Kidney (tissue), 14 donors: Measurements from ENCODE around the gene WDR48. TPM values are rescaled to one million over a fixed set of nuclear protein-coding genes. Genes with fewer than 3 reads are reported as not detected.

Experiments used
- DNase-seq, 5 donors: peaks; one replicate each; pipeline ENCODE4 v3.0.0-alpha.2; 2013 to 2020
- FAIRE-seq: peaks from 2 replicates; lab custom pipeline; 2012; peaks lifted over from hg19 to GRCh38; lab: Jason Lieb, UNC
- H3K27ac ChIP-seq, 2 donors: one replicate each; pipeline ENCODE4 v1.7.0; 2013; ENCODE audit warnings: low read depth in 2 of 2, low read length in 2 of 2, inconsistent platforms in 1 of 2
- H3K27me3 ChIP-seq: one replicate; pipeline ENCODE4 v1.7.1; 2013; ENCODE audit warnings: low read length, inconsistent platforms; ENCODE audit not compliant: control insufficient read depth, insufficient read depth
- H3K36me3 ChIP-seq, 3 donors: one replicate each; pipeline versions ENCODE4 v1.7.0 to v1.7.1; 2013; ENCODE audit warnings: low read length in 3 of 3, control low read depth in 1 of 3, inconsistent platforms in 1 of 3; ENCODE audit not compliant: insufficient read depth in 3 of 3, control insufficient read depth in 2 of 3
- H3K4me1 ChIP-seq, 3 donors: one replicate each; pipeline versions ENCODE4 v1.7.0 to v1.7.1; 2013; ENCODE audit warnings: low read length in 3 of 3, inconsistent platforms in 1 of 3, low read depth in 1 of 3; ENCODE audit not compliant: control insufficient read depth in 2 of 3, insufficient read depth in 2 of 3
- H3K4me3 ChIP-seq, 3 donors: one replicate each; pipeline versions ENCODE4 v1.7.0 to v1.8.1; 2013; ENCODE audit warnings: low read length in 3 of 3, control low read depth in 1 of 3, inconsistent platforms in 1 of 3
- H3K9ac ChIP-seq, 3 donors: one replicate each; pipeline versions ENCODE4 v1.7.0 to v1.7.1; 2013; ENCODE audit warnings: low read length in 3 of 3, control low read depth in 1 of 3, inconsistent platforms in 1 of 3
- H3K9me3 ChIP-seq, 3 donors: one replicate each; pipeline versions ENCODE4 v1.7.0 to v1.7.1; 2013; ENCODE audit warnings: low read length in 3 of 3, control low read depth in 1 of 3, inconsistent platforms in 1 of 3; ENCODE audit not compliant: control insufficient read depth in 2 of 3, insufficient read depth in 1 of 3
- intact Hi-C: fragments of 100-400 bp; cut with DNase I; formaldehyde crosslinking; loops from one replicate; pipeline ENCODE4 v1.11.1; 2022
- polyA plus RNA-seq: library from polyadenylated mRNA; stranded (reverse); fragments of 350-450 nt; fragmentation: Illumina TruSeq; extraction: RNeasy Lipid Tissue Mini Kit (QIAGEN cat#74804); gene quantifications from one replicate; pipeline ENCODE4 v1.2.3, GENCODE V29; 2014; ENCODE audit warnings: low read depth, low replicate concordance; ENCODE audit not compliant: insufficient read depth
- total RNA-seq: library from RNA; stranded (reverse); fragmentation: NEBNext Ultra II Directional; extraction: Animal tissue kit (Norgen Biotek cat#: 25700); gene quantifications from one replicate; pipeline ENCODE4 v1.2.1, GENCODE V29; 2021
- TF ChIP-seq, protein P1 (sequence below): IDR thresholded peaks from 3 replicates; pipeline ENCODE4 v1.5.1; 2012; ENCODE audit warnings: mild to moderate bottlenecking, moderate library complexity, borderline replicate concordance; ENCODE audit not compliant: insufficient read depth; ENCODE audit errors: extremely low read depth
- donor health status: control.
- donor health status: control.
- donor health status: control.
- donor health status: control.
- donor health status: control.
- donor health status: DM: yes; HTN: yes; CAD: no.
- donor health status: Normal renal cell carcinoma (clear cell type).

The WDR48 gene
- total and polyA plus RNA-seq, 2 donors from 2014 or later, result 21.0 to 48.3 TPM

DNA sequence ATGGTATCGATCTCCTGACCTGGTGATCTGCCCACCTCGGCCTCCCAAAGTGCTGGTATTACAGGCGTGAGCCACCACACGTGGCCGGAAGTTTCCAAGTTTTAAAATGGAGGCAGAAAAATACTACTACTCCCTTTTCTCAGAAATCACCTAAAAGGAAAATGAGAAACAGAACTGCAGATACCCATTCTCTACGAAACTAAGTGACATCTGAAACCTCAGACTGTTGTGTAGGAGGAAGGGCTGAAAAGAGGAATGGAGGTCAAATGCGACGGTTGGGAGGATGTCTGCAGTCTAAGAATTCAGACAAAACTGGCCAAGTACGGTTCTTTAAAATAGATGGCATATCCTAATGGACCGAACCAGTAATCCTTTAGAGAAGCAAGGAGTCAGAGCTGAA is 24.1 kb downstream of the WDR48 start:
- no peak overlapping the region for H3K4me3 ChIP-seq
- no peak overlapping the region for H3K9ac ChIP-seq
- DNase-seq, result no peak
- peaks cover 13 to 54% (median 28%) of the 10 kb centered on the region in 3 donors for H3K36me3 ChIP-seq
- intact Hi-C loops, result no loop called here
- H3K27me3 ChIP-seq, result no peaks in the 10 kb centered on the region
- H3K27ac ChIP-seq, result no peak overlapping the region
- no peaks in the 10 kb centered on the region for H3K9me3 ChIP-seq
- H3K4me1 ChIP-seq, result no peaks in the 10 kb centered on the region
- no peak for FAIRE-seq
- TF ChIP-seq, protein P1, sequence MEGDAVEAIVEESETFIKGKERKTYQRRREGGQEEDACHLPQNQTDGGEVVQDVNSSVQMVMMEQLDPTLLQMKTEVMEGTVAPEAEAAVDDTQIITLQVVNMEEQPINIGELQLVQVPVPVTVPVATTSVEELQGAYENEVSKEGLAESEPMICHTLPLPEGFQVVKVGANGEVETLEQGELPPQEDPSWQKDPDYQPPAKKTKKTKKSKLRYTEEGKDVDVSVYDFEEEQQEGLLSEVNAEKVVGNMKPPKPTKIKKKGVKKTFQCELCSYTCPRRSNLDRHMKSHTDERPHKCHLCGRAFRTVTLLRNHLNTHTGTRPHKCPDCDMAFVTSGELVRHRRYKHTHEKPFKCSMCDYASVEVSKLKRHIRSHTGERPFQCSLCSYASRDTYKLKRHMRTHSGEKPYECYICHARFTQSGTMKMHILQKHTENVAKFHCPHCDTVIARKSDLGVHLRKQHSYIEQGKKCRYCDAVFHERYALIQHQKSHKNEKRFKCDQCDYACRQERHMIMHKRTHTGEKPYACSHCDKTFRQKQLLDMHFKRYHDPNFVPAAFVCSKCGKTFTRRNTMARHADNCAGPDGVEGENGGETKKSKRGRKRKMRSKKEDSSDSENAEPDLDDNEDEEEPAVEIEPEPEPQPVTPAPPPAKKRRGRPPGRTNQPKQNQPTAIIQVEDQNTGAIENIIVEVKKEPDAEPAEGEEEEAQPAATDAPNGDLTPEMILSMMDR, result no peak

DNA sequence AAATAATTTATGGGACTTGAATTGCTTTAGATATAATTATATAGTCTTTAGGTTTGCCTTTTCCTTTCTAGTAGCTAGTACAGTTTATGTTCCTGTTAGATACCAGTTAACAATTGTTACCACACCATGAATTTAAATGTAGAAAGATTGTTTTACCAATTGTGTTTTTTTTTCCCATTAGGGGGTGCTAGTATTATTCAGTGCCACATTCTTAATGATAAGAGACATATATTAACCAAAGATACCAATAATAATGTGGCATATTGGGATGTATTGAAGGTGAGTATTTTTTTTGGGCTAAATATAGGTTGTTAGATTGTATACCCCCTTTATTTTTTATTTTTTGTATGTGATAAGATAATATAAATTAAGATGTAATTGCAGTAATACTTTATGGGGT is 27.7 kb downstream of the WDR48 start:
- Histone ChIP-seq H3K27me3 (no peaks in the 10 kb centered on the region), H3K4me3 (no peak overlapping the region), H3K4me1 (no peaks in the 10 kb centered on the region), H3K9ac (no peak overlapping the region), H3K9me3 (no peaks in the 10 kb centered on the region), H3K36me3 (peaks cover 10 to 31% (median 21%) of the 10 kb centered on the region in 3 donors), H3K27ac (no peak overlapping the region)
- TF ChIP-seq, protein P1, result no peak
- FAIRE-seq (no peak), DNase-seq (no peak)
- intact Hi-C loops, result no loop called here

DNA sequence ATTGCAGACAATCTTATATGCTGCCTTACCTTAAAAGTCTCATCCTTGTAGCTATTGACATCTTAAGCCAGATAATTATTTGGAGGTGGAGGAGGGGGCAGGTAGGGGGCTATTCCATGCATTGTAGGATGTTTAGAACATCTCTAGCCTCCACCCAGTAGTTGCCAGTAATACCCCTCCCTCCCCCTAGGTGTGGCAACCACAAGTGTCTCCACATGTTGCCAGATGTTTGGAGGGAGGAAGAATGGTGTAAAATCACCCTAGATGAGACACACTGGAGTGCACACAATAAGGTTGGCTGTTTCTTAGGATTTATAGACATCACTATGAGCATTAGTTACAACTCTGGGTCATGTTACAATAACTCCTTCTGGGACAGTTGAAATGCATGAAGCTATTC is 28.2 kb downstream of the WDR48 start:
- H3K9me3 ChIP-seq, result no peaks in the 10 kb centered on the region
- H3K27ac ChIP-seq, result no peak overlapping the region
- TF ChIP-seq, protein P1, result no peak
- no peak overlapping the region for H3K9ac ChIP-seq
- no peak overlapping the region for H3K4me3 ChIP-seq
- H3K27me3 ChIP-seq, result no peaks in the 10 kb centered on the region
- FAIRE-seq (no peak), DNase-seq (no peak)
- H3K4me1 ChIP-seq, result no peaks in the 10 kb centered on the region
- H3K36me3 ChIP-seq, result peaks cover 10 to 29% (median 19%) of the 10 kb centered on the region in 3 donors
- intact Hi-C loops, result no loop called here
